Loucy (cell line): ENCODE results near the gene TRMT5.

Experiments used
- H2AFZ ChIP-seq: fragments of 200-600 bp; sonication (generic); 2 replicates; pipeline ENCODE4 v1.6.0; 2016; ENCODE audit warnings: antibody characterized with exemption, mild to moderate bottlenecking, low read length, moderate library complexity
- H3F3A ChIP-seq: fragments of 200-600 bp; 2 replicates; pipeline ENCODE4 v1.6.0; 2016; ENCODE audit warnings: antibody characterized with exemption, low read depth, mild to moderate bottlenecking
- H3K27me3 ChIP-seq: fragments of 200-600 bp; sonication (generic); 2 replicates; pipeline ENCODE4 v1.6.1; 2014; ENCODE audit warnings: low read length, mild to moderate bottlenecking; ENCODE audit not compliant: insufficient read depth, poor library complexity, severe bottlenecking
- H3K36me3 ChIP-seq: fragments of 200-600 bp; sonication (generic); 2 replicates; pipeline ENCODE4 v1.6.1; 2016; ENCODE audit warnings: low read length; ENCODE audit not compliant: insufficient read depth
- H3K4me1 ChIP-seq: fragments of 200-600 bp; sonication (generic); 2 replicates; pipeline ENCODE4 v1.5.1; 2014; ENCODE audit warnings: low read length, mild to moderate bottlenecking; ENCODE audit not compliant: insufficient read depth, poor library complexity, severe bottlenecking
- H3K4me2 ChIP-seq: fragments of 200-600 bp; sonication (generic); 2 replicates; pipeline ENCODE4 v1.6.0; 2014; ENCODE audit warnings: antibody characterized with exemption, low read length, low read depth, mild to moderate bottlenecking; ENCODE audit not compliant: poor library complexity, severe bottlenecking
- H3K4me3 ChIP-seq: fragments of 200-600 bp; sonication (generic); 2 replicates; pipeline ENCODE4 v1.5.1; 2014; ENCODE audit warnings: low read length, mild to moderate bottlenecking, mixed read lengths; ENCODE audit not compliant: poor library complexity, severe bottlenecking
- H3K79me2 ChIP-seq: fragments of 200-600 bp; sonication (generic); 2 replicates; pipeline ENCODE4 v1.6.1; 2014; ENCODE audit warnings: low read length; ENCODE audit not compliant: insufficient read depth
- H3K9ac ChIP-seq: fragments of 200-600 bp; sonication (generic); 2 replicates; pipeline ENCODE4 v1.6.0; 2014; ENCODE audit warnings: mild to moderate bottlenecking, low read depth, low read length, moderate library complexity; ENCODE audit not compliant: poor library complexity, severe bottlenecking
- H3K9me2 ChIP-seq: fragments of 200-600 bp; sonication (generic); replicated peaks from 2 replicates; pipeline ENCODE4 v1.6.1; 2016; ENCODE audit warnings: low read depth, low read length, mixed read lengths
- H3K9me3 ChIP-seq: fragments of 200-600 bp; sonication (generic); 2 replicates; pipeline ENCODE4 v1.6.1; 2014; ENCODE audit warnings: mild to moderate bottlenecking, antibody characterized with exemption, low read length, low read depth; ENCODE audit not compliant: insufficient read depth
- H4K20me1 ChIP-seq: fragments of 200-600 bp; sonication (generic); 2 replicates; pipeline ENCODE4 v1.6.0; 2014; ENCODE audit warnings: antibody characterized with exemption, low read length, mild to moderate bottlenecking; ENCODE audit not compliant: insufficient read depth, poor library complexity, severe bottlenecking
- CTCF ChIP-seq: fragments of 200-600 bp; sonication (generic); conservative IDR thresholded peaks from 2 replicates; pipeline ENCODE4 v1.5.1; 2014; ENCODE audit warnings: mild to moderate bottlenecking, antibody characterized with exemption, low read length
- EZH2phosphoT487 ChIP-seq: fragments of 200-600 bp; IDR thresholded peaks from 2 replicates; pipeline ENCODE4 v1.6.1; 2018; ENCODE audit warnings: antibody characterized with exemption, mild to moderate bottlenecking, moderate library complexity, borderline replicate concordance

The TRMT5 gene

GRCh38 chr14:60926002-60926401 is 54.9 kb downstream of the TRMT5 start:
- Histone ChIP-seq H3K4me3 (no peak overlapping the region), H3K9me2 (no peaks in the 10 kb centered on the region), H3K9ac (no peak overlapping the region), H3K36me3 (no peaks in the 10 kb centered on the region), H4K20me1 (no peaks in the 10 kb centered on the region), H3K79me2 (no peaks in the 10 kb centered on the region), H3K9me3 (no peaks in the 10 kb centered on the region), H2AFZ (no peak overlapping the region), H3K4me2 (no peak overlapping the region), H3K27me3 (no peaks in the 10 kb centered on the region), H3F3A (no peaks in the 10 kb centered on the region), H3K4me1 (peaks cover 7% of the 10 kb centered on the region)
- TF ChIP-seq EZH2phosphoT487 (no peak), CTCF (no peak)

GRCh38 chr14:60925286-60925685 is 55.6 kb downstream of the TRMT5 start:
- Histone ChIP-seq H3K4me3 (no peak overlapping the region), H3K27me3 (no peaks in the 10 kb centered on the region), H3K4me2 (no peak overlapping the region), H3K9me3 (no peaks in the 10 kb centered on the region), H3K9ac (no peak overlapping the region), H3F3A (no peaks in the 10 kb centered on the region), H3K9me2 (no peaks in the 10 kb centered on the region), H4K20me1 (no peaks in the 10 kb centered on the region), H3K4me1 (peaks cover under 1% of the 10 kb centered on the region), H3K79me2 (no peaks in the 10 kb centered on the region), H2AFZ (no peak overlapping the region), H3K36me3 (no peaks in the 10 kb centered on the region)
- TF ChIP-seq EZH2phosphoT487 (no peak), CTCF (no peak)

GRCh38 chr14:60922050-60922449 is 58.8 kb downstream of the TRMT5 start:
- no peak overlapping the region for H3K4me3 ChIP-seq
- H3K4me2 ChIP-seq: no peak overlapping the region
- no peaks in the 10 kb centered on the region for H3K9me3 ChIP-seq
- no peaks in the 10 kb centered on the region for H3K4me1 ChIP-seq
- no peaks in the 10 kb centered on the region for H4K20me1 ChIP-seq
- H3K9ac ChIP-seq: no peak overlapping the region
- H3F3A ChIP-seq: no peaks in the 10 kb centered on the region
- peaks cover 3% of the 10 kb centered on the region; the same call in 1 of the 2 replicates for H3K79me2 ChIP-seq
- H3K27me3 ChIP-seq: no peaks in the 10 kb centered on the region
- H3K9me2 ChIP-seq: no peaks in the 10 kb centered on the region
- no peak for TF ChIP-seq CTCF
- H3K36me3 ChIP-seq: no peaks in the 10 kb centered on the region; the same call in 1 of the 2 replicates
- H2AFZ ChIP-seq: no peak overlapping the region
